GM18861 (cell line): ENCODE data around the gene ABCC4.
"Not testable (repeated sequence)": the region's sequence is repeated elsewhere in the genome, so short reads cannot be mapped to it uniquely, and the experiment has no call there.

ENCODE experiments used
- ATAC-seq: cut with Tn5 transposase; IDR thresholded peaks from one replicate; pipeline ENCODE4 v1.9.1; 2021; ENCODE audit not compliant: unreplicated experiment

Gene ABCC4

GRCh38 chr13:95298169-95298965 is 2.9 kb downstream of the ABCC4 start:
- no peak for ATAC-seq

DNA sequence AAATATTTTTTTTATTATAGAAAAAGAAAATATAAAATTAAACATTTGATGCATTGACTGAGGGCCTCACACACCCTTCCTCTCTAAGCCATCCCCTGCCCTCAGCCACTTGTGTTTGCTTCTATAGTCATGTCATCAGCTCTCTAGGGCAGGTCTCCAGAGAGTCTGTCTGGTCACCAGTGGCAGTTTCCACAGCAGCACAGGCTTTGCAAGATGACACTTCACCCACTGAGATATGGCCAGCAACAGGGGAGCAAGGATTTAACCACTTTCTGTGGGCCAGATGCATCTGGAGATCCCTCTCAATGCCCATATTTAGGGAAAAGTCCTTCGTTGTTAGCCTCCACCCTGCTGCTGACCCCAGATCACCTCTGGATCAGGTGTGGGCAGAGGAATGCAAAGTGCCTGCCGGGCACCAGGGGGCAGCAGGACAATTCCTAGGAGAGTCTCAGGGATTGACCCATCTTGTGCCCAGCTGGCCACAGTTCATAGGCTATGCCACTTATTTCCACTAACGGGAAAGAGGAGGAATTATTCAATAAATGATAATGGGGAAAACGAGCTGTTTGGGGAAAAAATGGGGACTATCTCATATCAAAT is 4.8 kb downstream of the ABCC4 start:
- no peak for ATAC-seq

- ATAC-seq: no peak
Observed at GRCh38 chr13:95295026-95295425, 6.2 kb downstream of the ABCC4 start.

DNA sequence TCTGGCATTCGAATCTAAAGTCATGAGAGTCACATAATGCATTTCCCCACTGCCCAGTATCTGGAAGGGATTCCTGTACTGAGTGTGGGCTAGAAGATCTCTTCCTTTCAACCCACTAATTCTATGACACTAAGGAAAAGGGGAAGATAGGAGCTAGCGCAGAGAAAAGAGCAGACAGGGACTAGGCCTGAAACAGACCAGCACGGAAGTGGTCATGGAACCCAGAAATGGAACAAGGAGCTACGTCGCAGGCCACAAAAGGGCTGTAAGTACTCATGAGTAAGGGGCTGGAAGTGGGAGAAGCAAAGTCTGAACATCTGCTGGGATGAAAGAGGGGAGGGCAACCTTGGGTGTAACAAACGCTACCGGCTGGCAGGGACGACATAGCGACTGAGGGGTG is 8.6 kb downstream of the ABCC4 start:
- no peak for ATAC-seq

DNA sequence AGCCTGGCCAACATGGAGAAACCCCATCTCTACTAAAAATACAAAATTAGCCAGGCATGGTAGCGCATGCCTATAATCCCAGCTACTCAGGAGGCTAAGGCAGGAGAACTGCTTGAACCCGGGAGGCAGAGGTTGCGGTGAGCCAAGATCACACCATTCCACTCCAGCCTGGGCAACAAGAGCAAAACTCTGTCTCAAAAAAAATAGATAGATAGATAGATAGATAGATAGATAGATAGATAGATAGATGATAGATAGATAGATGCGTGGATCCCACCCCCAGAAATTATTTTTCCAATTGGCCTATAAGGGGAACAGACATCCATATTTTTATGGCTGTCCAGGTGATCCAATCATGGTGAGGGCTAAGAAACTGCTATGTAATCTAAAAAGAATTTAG is 11.3 kb downstream of the ABCC4 start:
- not testable (repeated sequence) for ATAC-seq

GRCh38 chr13:95289020-95289444 is 12.2 kb downstream of the ABCC4 start:
- no peak for ATAC-seq

GRCh38 chr13:95284436-95284835 is 16.8 kb downstream of the ABCC4 start:
- ATAC-seq: no peak

GRCh38 chr13:95279016-95279415 is 22.2 kb downstream of the ABCC4 start:
- no peak for ATAC-seq

- no peak for ATAC-seq
Observed at GRCh38 chr13:95276037-95276505, 25.2 kb downstream of the ABCC4 start.

- no peak for ATAC-seq
Observed at GRCh38 chr13:95275322-95276036, 25.8 kb downstream of the ABCC4 start.

DNA sequence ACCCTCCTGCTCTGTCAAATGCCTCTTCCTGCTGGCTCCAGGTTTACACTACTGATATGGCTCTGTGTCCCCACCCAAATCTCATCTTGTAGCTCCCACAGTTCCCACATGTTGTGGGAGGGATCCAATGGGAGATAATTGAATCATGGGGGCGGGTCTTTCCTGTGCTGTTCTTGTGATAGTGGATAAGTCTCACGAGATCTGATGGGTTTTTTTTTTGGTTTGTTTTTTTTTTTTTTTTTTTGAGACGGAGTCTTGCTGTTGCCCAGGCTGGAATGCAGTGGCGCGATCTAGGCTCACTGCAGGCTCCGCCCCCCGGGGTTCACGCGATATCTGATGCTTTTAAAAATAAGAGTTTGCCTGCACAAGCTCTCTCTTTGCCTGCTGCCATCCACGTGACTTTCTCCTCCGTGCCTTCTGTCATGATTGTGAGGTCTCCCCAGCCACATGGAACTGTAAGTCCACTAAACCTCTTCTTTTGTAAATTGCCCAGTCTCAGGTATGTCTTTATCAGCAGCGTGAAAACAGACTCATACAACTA is 27.6 kb downstream of the ABCC4 start:
- not testable (repeated sequence) for ATAC-seq

GRCh38 chr13:95272076-95272475 is 29.2 kb downstream of the ABCC4 start:
- ATAC-seq: not testable (repeated sequence)

GRCh38 chr13:95269756-95270155 is 31.5 kb downstream of the ABCC4 start:
- ATAC-seq: no peak

GRCh38 chr13:95268343-95269065 is 32.7 kb downstream of the ABCC4 start:
- ATAC-seq: not testable (repeated sequence)

DNA sequence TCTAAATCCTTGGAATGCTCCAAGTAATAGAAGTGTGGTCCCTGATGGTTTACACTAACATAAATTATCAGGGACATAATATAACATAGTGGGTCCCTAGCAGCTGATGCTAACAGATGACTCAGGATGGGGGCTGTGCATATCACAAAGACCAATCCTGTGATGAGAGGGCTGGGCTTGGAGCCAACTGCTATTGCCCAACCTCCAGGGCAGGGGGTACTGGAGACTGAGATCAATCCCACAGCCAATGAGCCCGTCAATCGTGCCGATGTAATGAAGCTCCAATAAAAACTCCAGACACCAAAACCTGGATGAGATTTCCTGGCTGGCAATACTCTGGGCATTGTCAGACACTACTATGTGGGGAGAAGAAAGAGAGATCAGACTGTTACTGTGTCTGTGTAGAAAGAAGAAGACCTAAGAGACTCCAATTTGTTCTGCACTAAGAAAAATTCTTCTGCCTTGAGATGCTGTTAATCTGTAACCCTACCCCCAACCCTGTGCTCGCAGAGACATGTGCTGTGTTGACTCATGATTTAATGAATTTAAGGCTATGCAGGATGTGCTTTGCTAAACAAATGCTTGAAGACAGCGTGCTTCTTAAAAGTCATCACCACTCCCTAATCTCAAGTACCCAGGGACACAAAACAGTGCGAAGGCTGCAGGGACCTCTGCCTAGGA is 33.4 kb downstream of the ABCC4 start:
- no peak for ATAC-seq

DNA sequence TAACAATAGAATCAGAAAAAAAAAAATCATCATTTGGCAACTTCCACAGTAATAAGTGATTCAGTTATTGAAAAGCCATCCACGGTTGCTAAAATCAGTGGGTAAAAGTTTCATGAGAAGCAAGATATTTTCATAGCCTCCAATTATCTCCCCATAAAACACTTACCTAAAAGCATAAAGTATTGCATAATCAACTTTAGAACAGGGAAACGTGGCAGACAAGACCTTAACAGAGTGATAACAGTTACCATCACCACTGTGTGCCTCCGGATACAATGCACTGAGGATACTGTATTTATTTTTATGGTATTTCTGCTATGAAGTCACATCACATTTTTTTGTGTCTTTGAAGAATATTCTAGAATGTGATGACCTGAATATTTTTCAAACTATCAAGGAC is 37.0 kb downstream of the ABCC4 start:
- no peak for ATAC-seq

DNA sequence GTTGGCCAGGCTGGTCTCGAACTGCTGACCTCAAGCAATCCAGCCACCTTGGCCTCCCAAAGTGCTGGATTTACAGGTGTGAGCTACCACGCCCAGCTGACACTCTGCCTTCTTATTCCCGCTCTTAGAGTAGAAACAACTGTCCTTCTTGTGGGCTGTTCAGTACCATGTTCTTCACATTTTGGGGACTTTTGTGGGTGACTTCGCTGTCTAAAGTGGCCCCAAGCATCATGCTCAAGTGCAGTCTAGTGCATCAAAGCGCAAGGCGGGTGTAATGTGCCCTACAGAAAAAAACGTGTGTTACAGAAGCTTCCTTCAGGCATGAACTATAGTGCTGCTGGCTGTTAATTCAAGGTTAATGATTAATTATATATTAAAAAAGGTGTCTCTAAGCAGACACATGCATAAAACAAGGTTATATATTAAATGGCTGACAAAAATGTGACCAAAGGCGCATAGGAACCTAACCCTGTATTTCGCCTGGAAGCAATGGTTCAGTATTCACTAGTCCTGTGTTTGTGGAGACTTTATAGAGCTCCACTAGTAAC is 38.3 kb downstream of the ABCC4 start:
- ATAC-seq: no peak

GRCh38 chr13:95261956-95262355 is 39.3 kb downstream of the ABCC4 start:
- no peak for ATAC-seq

GRCh38 chr13:95260031-95260525 is 41.2 kb downstream of the ABCC4 start:
- peak; percentile 33 for ATAC-seq
